Esophagus squamous epithelium (tissue), 5 donors: Measurements from ENCODE around the gene GPHA2. TPM values are rescaled to one million over a fixed set of nuclear protein-coding genes. Genes with fewer than 3 reads are reported as not detected.

Source experiments
- DNase-seq: peaks from one replicate; lab custom pipeline; 2025; lab: John Stamatoyannopoulos, UW
- H3K27ac ChIP-seq, 4 donors: fragments of 200-600 bp; sonication (generic); one replicate each; pipeline ENCODE4 v1.5.1; 2016 to 2019; ENCODE audit warnings: mild to moderate bottlenecking in 1 of 4
- H3K27me3 ChIP-seq, 4 donors: fragments of 200-600 bp; sonication (generic); 1 replicate in 3 of 4; 2 replicates in 1 of 4; pipeline versions ENCODE4 v1.5.1 to v1.6.0; 2017 to 2021; ENCODE audit warnings: antibody characterized with exemption in 1 of 4
- H3K36me3 ChIP-seq, 3 donors: fragments of 200-600 bp; sonication (generic); one replicate each; pipeline ENCODE4 v1.5.1; 2016 to 2019
- H3K4me1 ChIP-seq, 3 donors: fragments of 200-600 bp; sonication (generic); one replicate each; pipeline ENCODE4 v1.5.1; 2017 to 2019
- H3K4me3 ChIP-seq, 4 donors: fragments of 200-600 bp; sonication (generic); 1 replicate in 3 of 4; 2 replicates in 1 of 4; pipeline ENCODE4 v1.5.1; 2016 to 2019; ENCODE audit warnings: mild to moderate bottlenecking in 2 of 4, moderate library complexity in 1 of 4
- H3K9me3 ChIP-seq, 3 donors: fragments of 200-600 bp; sonication (generic); one replicate each; pipeline ENCODE4 v1.5.1; 2016 to 2019
- CTCF ChIP-seq, 6 experiments: fragments of 450-650 bp in 4 of 6; fragments of 200-600 bp in 2 of 6; sonication (generic) in 2 of 6; IDR thresholded peaks; one replicate each; pipeline ENCODE4 v1.5.1; 2016 to 2019; ENCODE audit warnings: antibody characterized with exemption in 6 of 6, mild to moderate bottlenecking in 4 of 6, moderate library complexity in 4 of 6
- POLR2A ChIP-seq, 4 donors: fragments of 450-650 bp; IDR thresholded peaks; one replicate each; pipeline ENCODE4 v1.6.1; 2017; ENCODE audit warnings: antibody characterized with exemption in 4 of 4, mild to moderate bottlenecking in 4 of 4, moderate library complexity in 3 of 4
- WGBS, 2 donors: methylation state at CpG; one replicate each; pipeline ENCODE4 v1.1.5; 2018; 5-methylcytosine and 5-hydroxymethylcytosine counted together
- intact Hi-C: fragments of 100-400 bp; cut with DNase I; formaldehyde crosslinking; loops from one replicate; pipeline ENCODE4 v1.15.0; 2022
- small RNA-seq, 4 donors: library from RNA; depleted of rRNA; stranded (forward); fragments of <200 nt; gene quantifications; one replicate each; pipeline ENCODE3, GENCODE V24; 2016
- total RNA-seq, 4 donors: library from RNA; depleted of rRNA; stranded (reverse); fragments of >200 nt; gene quantifications; one replicate each; pipeline ENCODE4 v1.1.0, GENCODE V29; 2016
- donor health status: DM: yes; HTN: yes; CAD: no.

Gene GPHA2
- total RNA-seq, 4 donors from 2014 or later: not detected

DNA sequence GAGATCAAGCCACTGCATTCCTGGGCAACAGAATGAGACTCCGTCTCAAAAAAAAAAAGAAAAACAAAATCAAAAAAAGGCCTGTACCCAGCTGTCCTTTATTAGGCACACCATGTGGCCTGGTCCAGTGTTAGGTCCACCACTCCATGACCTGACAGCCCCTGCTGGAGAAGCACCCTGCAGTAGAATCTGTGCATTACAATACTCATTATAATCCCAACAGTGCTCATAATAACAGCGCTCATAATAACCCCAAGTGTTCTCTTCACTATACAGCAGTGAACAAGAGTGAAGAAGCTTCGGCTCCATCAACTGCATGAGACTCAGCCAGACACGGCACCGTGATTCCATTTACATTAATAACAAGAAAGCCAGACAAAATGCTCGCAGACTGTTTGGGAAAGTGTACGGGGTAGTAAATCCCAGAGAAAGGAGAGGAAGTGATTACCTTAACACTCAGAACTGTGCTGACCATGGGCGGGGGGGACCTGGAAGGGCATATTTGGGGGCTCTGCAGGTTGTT lies 48.4 kb downstream of the GPHA2 start:
- H3K27ac ChIP-seq: peak overlapping the region; percentile 65 to 74 (median 67)
- intact Hi-C loops: no loop called here
- no peaks in the 10 kb centered on the region for H3K36me3 ChIP-seq
- H3K27me3 ChIP-seq: no peaks in the 10 kb centered on the region
- TF ChIP-seq POLR2A (IDR thresholded peaks at IDR 0.05) (no peak), CTCF (IDR thresholded peaks at IDR 0.05) (no peak)
- peaks cover 4 to 25% (median 11%) of the 10 kb centered on the region in 3 donors for H3K4me1 ChIP-seq
- DNase-seq: no peak
- H3K4me3 ChIP-seq: peak overlapping the region in 1 of 4 donors; percentile 50
- 69 to 71% methylated on average over 6 to 8 of the region's 8 CpGs for WGBS, 2 donors
- no peaks in the 10 kb centered on the region for H3K9me3 ChIP-seq

DNA sequence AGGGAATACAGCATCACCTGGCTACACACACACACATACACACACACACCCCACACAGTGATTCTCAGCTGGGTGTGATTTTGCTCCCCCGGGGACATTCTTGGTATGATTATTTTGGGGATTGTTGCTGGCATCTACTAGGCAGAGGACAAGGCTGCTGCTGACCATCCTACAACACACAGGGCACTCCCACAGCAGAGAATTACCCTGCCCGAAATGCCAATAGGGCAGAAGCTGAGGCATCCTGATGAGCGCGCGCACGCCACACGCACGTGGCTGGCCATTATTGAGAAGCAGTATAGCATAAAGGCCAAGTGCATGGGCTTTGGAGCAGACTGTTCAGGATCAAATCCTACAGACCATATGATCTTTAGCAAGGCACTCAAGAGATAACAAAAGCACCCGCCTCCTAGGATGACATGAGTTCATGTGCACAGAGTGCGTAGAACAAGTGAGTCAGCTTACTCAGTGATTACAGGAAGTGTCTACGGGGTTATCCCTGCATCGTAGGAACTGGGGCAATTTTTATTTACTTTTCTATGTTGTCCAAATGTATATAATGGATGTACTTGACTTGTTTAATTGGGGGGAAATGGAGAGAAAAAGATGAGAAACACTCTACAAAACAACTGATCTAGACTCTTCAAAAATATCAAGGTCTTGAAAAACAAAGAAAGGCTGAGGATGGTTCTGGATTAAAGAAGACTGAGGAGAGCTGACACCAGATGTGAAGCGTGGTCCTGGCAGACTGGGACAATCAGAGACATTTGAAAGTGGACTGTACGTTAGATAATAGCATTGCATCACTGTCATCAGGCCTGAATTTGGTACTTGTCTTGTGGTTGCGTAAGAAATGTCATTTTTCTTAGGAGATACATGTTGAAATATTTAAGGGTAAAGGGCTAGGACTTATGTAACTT lies 50.1 kb downstream of the GPHA2 start:
- H3K4me1 ChIP-seq: peaks cover 4 to 38% (median 20%) of the 10 kb centered on the region in 3 donors
- no peaks in the 10 kb centered on the region for H3K27me3 ChIP-seq
- no peaks in the 10 kb centered on the region for H3K9me3 ChIP-seq
- no peaks in the 10 kb centered on the region for H3K36me3 ChIP-seq
- TF ChIP-seq POLR2A (IDR thresholded peaks at IDR 0.05) (no peak), CTCF (IDR thresholded peaks at IDR 0.05) (no peak)
- DNase-seq: no peak
- peak overlapping the region in 2 of 4 donors; percentile 16 to 36 for H3K27ac ChIP-seq
- intact Hi-C loops: no loop called here
- WGBS, 2 donors: 50 to 53% methylated on average over 7 to 9 of the region's 15 CpGs
- H3K4me3 ChIP-seq: no peak overlapping the region

Small RNA genes lying within 50 kb of the gene (small RNA-seq; reads per million reads assigned to genes)
- 0 to 0.09 (median 0.04) reads per million in 4 donors for gene MIR6749
- gene MIR6750: 0 reads per million in 4 donors

Other genes starting within 250 kb of the GPHA2 start
- gene NRXN2, start 212.7 kb downstream of the GPHA2 start, total RNA-seq: under 1 TPM in 1 of 4 donors, not detected in 3; 0.38 TPM
- 10 to 100 TPM in 1 of 4 donors, 1 to 10 TPM in 3; 2.6 to 13.2 (median 4.9) TPM for gene RASGRP2, start 191.8 kb downstream of the GPHA2 start, total RNA-seq
- gene PYGM, start 175.9 kb downstream of the GPHA2 start, total RNA-seq: under 1 TPM; 0.27 to 0.95 (median 0.39) TPM
- gene SF1, start 157.4 kb downstream of the GPHA2 start, total RNA-seq: 100 to 1,000 TPM; 136 to 292 (median 223) TPM
- 1 to 10 TPM; 3.6 to 9.0 (median 6.1) TPM for gene MAP4K2, start 132.7 kb downstream of the GPHA2 start, total RNA-seq
- gene MEN1, start 125.3 kb downstream of the GPHA2 start, total RNA-seq: 10 to 100 TPM; 14.9 to 23.3 (median 17.0) TPM
- gene CDC42BPG, start 91.2 kb downstream of the GPHA2 start, total RNA-seq: 10 to 100 TPM; 16.4 to 48.5 (median 25.0) TPM
- gene EHD1, start 57.3 kb downstream of the GPHA2 start, total RNA-seq: 10 to 100 TPM; 29.5 to 44.0 (median 31.8) TPM
- gene ATG2A, start 18.7 kb downstream of the GPHA2 start, total RNA-seq: 10 to 100 TPM; 14.1 to 26.1 (median 19.6) TPM
- 10 to 100 TPM in 1 of 4 donors, 1 to 10 TPM in 3; 7.7 to 10.5 (median 8.6) TPM for gene PPP2R5B, start 11.2 kb downstream of the GPHA2 start, total RNA-seq
- gene MAJIN, start 36.2 kb upstream of the GPHA2 start, total RNA-seq: not detected
- gene BATF2, start 61.1 kb upstream of the GPHA2 start, total RNA-seq: under 1 TPM in 2 of 4 donors, not detected in 2; 0.38 to 0.76 TPM
- gene ARL2, start 78.3 kb upstream of the GPHA2 start, total RNA-seq: 10 to 100 TPM; 42.5 to 82.1 (median 65.0) TPM
- gene SNX15, start 91.5 kb upstream of the GPHA2 start, total RNA-seq: 10 to 100 TPM in 3 of 4 donors, 1 to 10 TPM in 1; 9.8 to 18.6 (median 13.9) TPM
- gene SAC3D1, start 105.3 kb upstream of the GPHA2 start, total RNA-seq: 10 to 100 TPM in 3 of 4 donors, 1 to 10 TPM in 1; 9.2 to 19.0 (median 15.1) TPM
- 10 to 100 TPM in 1 of 4 donors, 1 to 10 TPM in 2, under 1 TPM in 1; 0.34 to 19.6 (median 3.1) TPM for gene NAALADL1, start 122.7 kb upstream of the GPHA2 start, total RNA-seq
- gene CDCA5, start 148.1 kb upstream of the GPHA2 start, total RNA-seq: 10 to 100 TPM in 1 of 4 donors, 1 to 10 TPM in 3; 3.1 to 14.3 (median 9.0) TPM
- 10 to 100 TPM; 24.0 to 52.2 (median 32.2) TPM for gene ZFPL1, start 148.3 kb upstream of the GPHA2 start, total RNA-seq
- 100 to 1,000 TPM; 204 to 298 (median 224) TPM for gene VPS51, start 160.3 kb upstream of the GPHA2 start, total RNA-seq
- gene TM7SF2, start 176.0 kb upstream of the GPHA2 start, total RNA-seq: 10 to 100 TPM; 36.4 to 96.5 (median 74.7) TPM
- gene ZNHIT2, start 181.8 kb upstream of the GPHA2 start, total RNA-seq: 10 to 100 TPM; 12.4 to 17.0 (median 16.5) TPM
- 100 to 1,000 TPM; 436 to 777 (median 528) TPM for gene FAU, start 186.2 kb upstream of the GPHA2 start, total RNA-seq
- gene MRPL49, start 186.4 kb upstream of the GPHA2 start, total RNA-seq: 10 to 100 TPM; 68.1 to 76.2 (median 72.0) TPM
- gene SYVN1, start 198.6 kb upstream of the GPHA2 start, total RNA-seq: 10 to 100 TPM; 20.4 to 39.3 (median 26.9) TPM
- gene SPDYC, start 234.3 kb upstream of the GPHA2 start, total RNA-seq: not detected
- gene CAPN1, start 246.0 kb upstream of the GPHA2 start, total RNA-seq: 100 to 1,000 TPM; 225 to 696 (median 354) TPM